Spleen (tissue), 11 donors: ENCODE measurements around the gene ANKRD11. TPM values are rescaled to one million over a fixed set of nuclear protein-coding genes. Genes with fewer than 3 reads are reported as not detected.

Source experiments
- DNase-seq: peaks from one replicate; pipeline ENCODE4 v3.0.0-alpha.2; 2020
- H3K27ac ChIP-seq, 8 donors: fragments of 200-600 bp; sonication (generic) in 7 of 8; 1 replicate in 4 of 8; 2 replicates in 4 of 8; pipeline versions ENCODE4 v1.5.0 to v1.8.0; 2016 to 2021; ENCODE audit warnings: inconsistent platforms in 4 of 8, mild to moderate bottlenecking in 4 of 8, moderate library complexity in 1 of 8
- H3K27me3 ChIP-seq, 7 donors: fragments of 200-600 bp; sonication (generic) in 6 of 7; replicated peaks in 1 of 7; 1 replicate in 4 of 7; 2 replicates in 3 of 7; pipeline versions ENCODE4 v1.5.0 to v1.8.0; 2016 to 2021; ENCODE audit warnings: inconsistent platforms in 3 of 7, mild to moderate bottlenecking in 1 of 7
- H3K36me3 ChIP-seq, 6 donors: fragments of 200-600 bp; sonication (generic) in 5 of 6; 1 replicate in 4 of 6; 2 replicates in 2 of 6; pipeline versions ENCODE4 v1.5.0 to v1.8.0; 2016 to 2021; ENCODE audit warnings: inconsistent platforms in 2 of 6
- H3K4me1 ChIP-seq, 6 donors: fragments of 200-600 bp; sonication (generic) in 5 of 6; 1 replicate in 3 of 6; 2 replicates in 3 of 6; pipeline versions ENCODE4 v1.5.0 to v1.8.0; 2016 to 2021; ENCODE audit warnings: inconsistent platforms in 3 of 6
- H3K4me3 ChIP-seq, 8 donors: fragments of 200-600 bp; sonication (generic) in 7 of 8; 1 replicate in 4 of 8; 2 replicates in 4 of 8; pipeline versions ENCODE4 v1.5.0 to v1.8.0; 2016 to 2021; ENCODE audit warnings: inconsistent platforms in 4 of 8, mild to moderate bottlenecking in 4 of 8, moderate library complexity in 2 of 8
- H3K9me3 ChIP-seq, 8 donors: fragments of 200-600 bp; sonication (generic) in 7 of 8; 1 replicate in 4 of 8; 2 replicates in 4 of 8; pipeline versions ENCODE4 v1.5.0 to v1.8.0; 2016 to 2021; ENCODE audit warnings: inconsistent platforms in 4 of 8
- CTCF ChIP-seq, 11 experiments: fragments of 200-600 bp in 7 of 11; fragments of 450-650 bp in 4 of 11; sonication (generic) in 4 of 11; IDR thresholded peaks in 8 of 11; conservative IDR thresholded peaks in 3 of 11; 1 replicate in 7 of 11; 2 replicates in 4 of 11; pipeline versions ENCODE4 v1.4.0 to v1.8.0; 2016 to 2021; ENCODE audit warnings: antibody characterized with exemption in 11 of 11, inconsistent platforms in 4 of 11, mild to moderate bottlenecking in 1 of 11
- POLR2A ChIP-seq, 3 donors: fragments of 450-650 bp; IDR thresholded peaks; one replicate each; pipeline ENCODE4 v1.5.1; 2017; ENCODE audit warnings: antibody characterized with exemption in 3 of 3, mild to moderate bottlenecking in 1 of 3
- POLR2AphosphoS5 ChIP-seq, 3 donors: sonication (generic); formaldehyde crosslinking; IDR thresholded peaks; one replicate each; pipeline ENCODE4 v1.5.1; 2017; ENCODE audit warnings: antibody characterized with exemption in 3 of 3
- WGBS, 5 donors: extraction: QIAGEN DNeasy Blood & Tissue Kit in 3 of 5; methylation state at CpG; one replicate each; pipeline versions ENCODE4 v1.1.5 to v1.1.7; 2013 to 2018; 5-methylcytosine and 5-hydroxymethylcytosine counted together
- intact Hi-C: fragments of 100-400 bp; cut with DNase I; formaldehyde crosslinking; loops from one replicate; pipeline ENCODE4 v1.15.0; 2023; ENCODE audit warnings: low total_unique reads
- polyA plus RNA-seq, 3 donors: library from polyadenylated mRNA; stranded (reverse); fragments of 200-250 nt; gene quantifications; one replicate each; pipeline ENCODE4 v1.2.1, GENCODE V29; 2013
- total RNA-seq, 7 donors: library from RNA; depleted of rRNA in 3 of 7; stranded (reverse); fragments of >200 nt in 3 of 7; fragmentation: NEBNext Ultra II Directional in 4 of 7; extraction: Animal tissue kit (Norgen Biotek cat#: 25700) in 4 of 7; gene quantifications; one replicate each; pipeline versions ENCODE4 v1.1.0 to v1.2.1, GENCODE V29; 2016 to 2021
- donor health status: healthy with polysubstance abuse.
- donor health status: DM: no; HTN: no; CAD: no; lungs with moderate emphysema.
- donor health status: DM: no; HTN: no; CAD: no.
- donor health status: Bipolar disorder and iron deficiency.
- donor health status: healthy.
- donor health status: DM: no; HTN: no; CAD: no.
- donor health status: DM: yes; HTN: yes; CAD: no.

ANKRD11 gene
- total and polyA plus RNA-seq, 10 donors = 29.0 to 203 (median 128) TPM

GRCh38 chr16:89272631-89273030, 217.7 kb downstream of the ANKRD11 start:
- peaks cover 0 to 96% (median 86%) of the 10 kb centered on the region in 6 donors for H3K36me3 ChIP-seq
- no peaks in the 10 kb centered on the region for H3K9me3 ChIP-seq
- no peak for DNase-seq
- WGBS, 5 donors = 95 to 98% (median 97%) methylated on average over 6 of the region's 6 CpGs
- TF ChIP-seq POLR2A (IDR thresholded peaks at IDR 0.05) = no peak
- no peak for TF ChIP-seq CTCF (IDR thresholded peaks at IDR 0.05 in 8 of 11, conservative IDR thresholded peaks at IDR 0.05 in 3 of 11)
- no peak for TF ChIP-seq POLR2AphosphoS5 (IDR thresholded peaks at IDR 0.05)
- no peaks in the 10 kb centered on the region for H3K27me3 ChIP-seq
- no peak overlapping the region for H3K4me3 ChIP-seq
- H3K4me1 ChIP-seq = peaks cover 0 to 15% (median 2%) of the 10 kb centered on the region in 6 donors
- intact Hi-C loops = no loop called here
- H3K27ac ChIP-seq = no peak overlapping the region

GRCh38 chr16:89270666-89271345, 219.6 kb downstream of the ANKRD11 start:
- H3K36me3 ChIP-seq = peaks cover 3 to 96% (median 88%) of the 10 kb centered on the region in 6 donors
- WGBS, 5 donors = 93 to 98% (median 96%) methylated on average over 31 to 32 of the region's 32 CpGs
- intact Hi-C loops = no loop called here
- H3K27ac ChIP-seq = no peak overlapping the region
- no peaks in the 10 kb centered on the region for H3K9me3 ChIP-seq
- peak; percentile 46 for DNase-seq
- peak in 1 of 3 donors; percentile 29 for TF ChIP-seq POLR2AphosphoS5 (IDR thresholded peaks at IDR 0.05)
- no peak for TF ChIP-seq CTCF (IDR thresholded peaks at IDR 0.05 in 8 of 11, conservative IDR thresholded peaks at IDR 0.05 in 3 of 11)
- H3K4me3 ChIP-seq = no peak overlapping the region
- H3K27me3 ChIP-seq = no peaks in the 10 kb centered on the region
- H3K4me1 ChIP-seq = peaks cover 0 to 15% (median 2%) of the 10 kb centered on the region in 6 donors

- Histone ChIP-seq H3K4me1 (peaks cover 0 to 15% (median 2%) of the 10 kb centered on the region in 6 donors), H3K27me3 (no peaks in the 10 kb centered on the region), H3K27ac (no peak overlapping the region), H3K9me3 (no peaks in the 10 kb centered on the region), H3K4me3 (no peak overlapping the region), H3K36me3 (peaks cover 3 to 96% (median 88%) of the 10 kb centered on the region in 6 donors)
- TF ChIP-seq CTCF (IDR thresholded peaks at IDR 0.05 in 8 of 11, conservative IDR thresholded peaks at IDR 0.05 in 3 of 11) (no peak), POLR2AphosphoS5 (IDR thresholded peaks at IDR 0.05) (peak in 1 of 3 donors; percentile 13)
- intact Hi-C loops = no loop called here
- peak; percentile 60 for DNase-seq
- 91 to 96% (median 95%) methylated on average over 20 to 27 of the region's 27 CpGs for WGBS, 5 donors
Measured at GRCh38 chr16:89269805-89270665, 220.3 kb downstream of the ANKRD11 start.
